IMR-90 (cell line): ENCODE data around the gene BAMBI.

Source experiments
- BHLHE40 ChIP-seq: fragments of 150-350 bp; IDR thresholded peaks from 2 replicates; pipeline ENCODE4 v1.6.1; 2016; ENCODE audit warnings: mild to moderate bottlenecking, low read depth, low read length
- CEBPB ChIP-seq: IDR thresholded peaks from 2 replicates; pipeline ENCODE4 v1.6.1; 2012; ENCODE audit warnings: low read depth, low read length, improper control_type of control experiment
- CHD1 ChIP-seq: IDR thresholded peaks from 2 replicates; pipeline ENCODE4 v1.6.1; 2012; ENCODE audit warnings: low read depth, low read length, improper control_type of control experiment
- FOS ChIP-seq: fragments of 150-350 bp; IDR thresholded peaks from 2 replicates; pipeline ENCODE4 v1.6.1; 2016; ENCODE audit warnings: low read depth, low read length
- MAFK ChIP-seq: IDR thresholded peaks from 2 replicates; pipeline ENCODE4 v1.6.1; 2012; ENCODE audit warnings: low read depth, low read length, improper control_type of control experiment
- MAZ ChIP-seq: IDR thresholded peaks from 2 replicates; pipeline ENCODE4 v1.6.1; 2012; ENCODE audit warnings: low read depth, mild to moderate bottlenecking, low read length, improper control_type of control experiment, moderate library complexity, borderline replicate concordance
- MXI1 ChIP-seq: IDR thresholded peaks from 2 replicates; pipeline ENCODE4 v1.6.1; 2012; ENCODE audit warnings: low read depth, mild to moderate bottlenecking, low read length, moderate library complexity, borderline replicate concordance
- NFE2L2 ChIP-seq: fragments of 150-350 bp; IDR thresholded peaks from 2 replicates; pipeline ENCODE4 v1.6.1; 2016; ENCODE audit warnings: low read depth, mild to moderate bottlenecking, low read length
- POLR2A ChIP-seq: IDR thresholded peaks from 2 replicates; pipeline ENCODE4 v1.6.1; 2012; ENCODE audit warnings: mild to moderate bottlenecking, low read depth, low read length
- RAD21 ChIP-seq: IDR thresholded peaks from 2 replicates; pipeline ENCODE4 v1.6.1; 2012; ENCODE audit warnings: low read length, improper control_type of control experiment
- RFX5 ChIP-seq: IDR thresholded peaks from 2 replicates; pipeline ENCODE4 v1.8.0; 2012; ENCODE audit warnings: low read depth, mild to moderate bottlenecking, low read length, moderate library complexity
- TF ChIP-seq, protein P1 (sequence below): conservative IDR thresholded peaks from 2 replicates; pipeline ENCODE4 v1.5.1; 2012; ENCODE audit warnings: mild to moderate bottlenecking, low read depth, low read length, improper control_type of control experiment
- TF ChIP-seq, protein P2 (sequence below): fragments of 150-350 bp; IDR thresholded peaks from 2 replicates; pipeline ENCODE4 v1.6.1; 2017; ENCODE audit warnings: mild to moderate bottlenecking, antibody characterized with exemption, low read length, low read depth
- TF ChIP-seq, protein P3 (sequence below): fragments of 150-350 bp; IDR thresholded peaks from 2 replicates; pipeline ENCODE4 v1.6.1; 2016; ENCODE audit warnings: low read depth, mild to moderate bottlenecking, low read length, moderate library complexity, borderline replicate concordance

DNA sequence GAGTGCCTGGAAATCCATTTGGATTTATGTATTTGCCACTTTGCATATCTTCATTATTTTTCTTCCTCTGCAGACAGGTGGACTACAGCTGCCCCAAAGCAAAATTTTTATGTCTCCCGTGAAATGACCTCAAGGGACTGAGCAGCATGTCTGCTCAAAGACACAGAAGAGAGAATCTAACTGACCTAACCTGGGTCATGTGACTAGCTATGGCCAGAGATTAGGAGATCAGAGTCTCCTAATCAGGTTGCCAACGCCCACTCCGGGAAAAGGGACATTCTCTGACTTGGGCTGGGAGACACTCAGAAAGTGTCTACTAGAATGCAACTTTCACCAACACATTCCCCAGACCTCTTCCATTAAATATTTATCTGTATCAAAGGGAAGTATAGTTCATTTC lies 2.5 kb upstream of the BAMBI start:
- TF ChIP-seq, protein P1, sequence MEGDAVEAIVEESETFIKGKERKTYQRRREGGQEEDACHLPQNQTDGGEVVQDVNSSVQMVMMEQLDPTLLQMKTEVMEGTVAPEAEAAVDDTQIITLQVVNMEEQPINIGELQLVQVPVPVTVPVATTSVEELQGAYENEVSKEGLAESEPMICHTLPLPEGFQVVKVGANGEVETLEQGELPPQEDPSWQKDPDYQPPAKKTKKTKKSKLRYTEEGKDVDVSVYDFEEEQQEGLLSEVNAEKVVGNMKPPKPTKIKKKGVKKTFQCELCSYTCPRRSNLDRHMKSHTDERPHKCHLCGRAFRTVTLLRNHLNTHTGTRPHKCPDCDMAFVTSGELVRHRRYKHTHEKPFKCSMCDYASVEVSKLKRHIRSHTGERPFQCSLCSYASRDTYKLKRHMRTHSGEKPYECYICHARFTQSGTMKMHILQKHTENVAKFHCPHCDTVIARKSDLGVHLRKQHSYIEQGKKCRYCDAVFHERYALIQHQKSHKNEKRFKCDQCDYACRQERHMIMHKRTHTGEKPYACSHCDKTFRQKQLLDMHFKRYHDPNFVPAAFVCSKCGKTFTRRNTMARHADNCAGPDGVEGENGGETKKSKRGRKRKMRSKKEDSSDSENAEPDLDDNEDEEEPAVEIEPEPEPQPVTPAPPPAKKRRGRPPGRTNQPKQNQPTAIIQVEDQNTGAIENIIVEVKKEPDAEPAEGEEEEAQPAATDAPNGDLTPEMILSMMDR, result no peak
- TF ChIP-seq RFX5 (no peak), MXI1 (no peak), RAD21 (no peak), POLR2A (no peak), NFE2L2 (no peak), CHD1 (no peak), MAZ (no peak), CEBPB (no peak), MAFK (no peak), FOS (no peak), BHLHE40 (no peak)
- TF ChIP-seq, protein P2, sequence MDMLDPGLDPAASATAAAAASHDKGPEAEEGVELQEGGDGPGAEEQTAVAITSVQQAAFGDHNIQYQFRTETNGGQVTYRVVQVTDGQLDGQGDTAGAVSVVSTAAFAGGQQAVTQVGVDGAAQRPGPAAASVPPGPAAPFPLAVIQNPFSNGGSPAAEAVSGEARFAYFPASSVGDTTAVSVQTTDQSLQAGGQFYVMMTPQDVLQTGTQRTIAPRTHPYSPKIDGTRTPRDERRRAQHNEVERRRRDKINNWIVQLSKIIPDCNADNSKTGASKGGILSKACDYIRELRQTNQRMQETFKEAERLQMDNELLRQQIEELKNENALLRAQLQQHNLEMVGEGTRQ, result no peak
- TF ChIP-seq, protein P3, sequence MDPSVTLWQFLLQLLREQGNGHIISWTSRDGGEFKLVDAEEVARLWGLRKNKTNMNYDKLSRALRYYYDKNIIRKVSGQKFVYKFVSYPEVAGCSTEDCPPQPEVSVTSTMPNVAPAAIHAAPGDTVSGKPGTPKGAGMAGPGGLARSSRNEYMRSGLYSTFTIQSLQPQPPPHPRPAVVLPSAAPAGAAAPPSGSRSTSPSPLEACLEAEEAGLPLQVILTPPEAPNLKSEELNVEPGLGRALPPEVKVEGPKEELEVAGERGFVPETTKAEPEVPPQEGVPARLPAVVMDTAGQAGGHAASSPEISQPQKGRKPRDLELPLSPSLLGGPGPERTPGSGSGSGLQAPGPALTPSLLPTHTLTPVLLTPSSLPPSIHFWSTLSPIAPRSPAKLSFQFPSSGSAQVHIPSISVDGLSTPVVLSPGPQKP, result no peak
